ENCODE results near the gene PLXDC2.
"Not testable (repeated sequence)": the region's sequence is repeated elsewhere in the genome, so short reads cannot be mapped to it uniquely, and the experiment has no call there.

The PLXDC2 gene

DNA sequence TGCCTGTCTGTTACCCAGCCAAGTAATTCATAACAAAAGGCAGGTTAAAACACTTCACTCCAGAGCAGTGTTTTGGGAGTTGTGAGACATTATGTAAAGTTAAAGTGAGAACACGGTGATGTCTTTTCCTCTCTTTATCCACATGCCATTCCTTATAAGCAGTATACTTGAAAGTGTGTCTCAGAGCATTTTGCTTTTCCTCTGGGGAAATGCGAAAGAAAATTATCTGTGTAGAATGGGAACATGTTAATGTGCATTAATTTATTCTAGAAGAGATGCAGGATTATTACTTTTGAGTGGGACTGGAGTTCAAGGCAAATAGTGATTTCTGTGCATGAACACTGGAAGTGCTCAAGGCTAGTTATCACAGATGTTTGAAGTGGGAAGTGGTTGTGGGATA, 170.4 kb downstream of the PLXDC2 start:
- no peak for DNase-seq

GRCh38 chr10:19987931-19988330, 171.7 kb downstream of the PLXDC2 start:
- DNase-seq, result no peak

GRCh38 chr10:19993714-19994315, 177.6 kb downstream of the PLXDC2 start:
- DNase-seq, result no peak

DNA sequence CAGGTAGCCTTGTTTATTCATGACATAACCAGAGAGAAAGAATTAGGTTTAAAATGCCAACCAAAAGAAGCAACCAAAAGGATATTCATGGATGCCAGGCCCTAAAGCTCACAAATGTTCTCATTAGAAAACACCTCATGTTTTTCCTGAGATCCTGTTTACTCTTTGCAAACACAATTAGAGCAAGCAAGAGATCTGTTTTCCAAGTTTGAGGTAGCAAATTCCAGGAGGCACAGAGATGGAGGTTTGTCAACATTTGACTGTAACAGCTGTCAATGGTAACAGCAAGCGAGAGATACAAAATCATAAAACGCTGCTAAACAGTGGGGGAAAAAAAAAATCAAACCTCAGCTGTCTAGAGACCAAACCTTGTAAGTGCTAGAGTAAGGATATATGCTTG, 182.2 kb downstream of the PLXDC2 start:
- DNase-seq, result no peak

- DNase-seq, result no peak
These were observed 183.2 kb downstream of the PLXDC2 start for GRCh38 chr10:19999431-19999830.

DNA sequence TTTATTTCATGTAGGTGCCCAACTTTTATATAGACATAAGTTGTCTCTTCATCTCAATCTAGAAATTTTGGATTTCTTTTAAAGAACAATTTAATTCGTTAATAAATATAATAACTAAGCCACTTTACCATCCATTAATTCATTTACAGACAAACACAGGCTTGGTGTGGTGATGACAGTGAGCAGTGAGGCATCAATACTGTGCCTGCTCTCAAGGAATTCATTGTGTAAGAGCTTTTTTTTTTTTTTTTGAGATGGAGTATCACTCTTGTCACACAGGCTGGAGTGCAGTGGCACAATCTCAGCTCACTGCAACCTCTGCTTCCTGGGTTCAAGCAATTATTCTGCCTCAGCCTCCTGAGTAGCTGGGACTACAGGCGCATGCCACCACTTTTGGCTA, 185.8 kb downstream of the PLXDC2 start:
- DNase-seq, result not testable (repeated sequence)

DNA sequence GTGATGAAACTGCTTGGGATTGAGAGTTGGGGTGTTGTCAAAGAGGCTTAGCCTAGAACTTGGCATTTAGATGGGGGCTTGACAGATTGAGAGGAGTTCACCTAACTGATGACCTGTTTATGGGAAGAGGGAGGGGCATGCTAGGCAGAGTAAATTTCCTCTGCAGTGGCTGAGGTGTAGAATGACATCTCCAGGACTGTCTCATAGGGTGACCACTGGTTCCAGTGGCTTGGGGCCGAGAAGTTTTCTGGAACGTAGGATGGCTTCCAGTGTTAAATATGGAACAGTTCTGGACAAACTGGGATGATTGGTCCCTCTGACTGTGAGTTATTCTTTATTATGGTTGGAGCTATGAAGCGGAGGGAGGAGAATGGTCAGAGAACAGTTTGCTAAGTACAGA, 186.4 kb downstream of the PLXDC2 start:
- DNase-seq, result no peak

- no peak for DNase-seq
These were observed 187.9 kb downstream of the PLXDC2 start for GRCh38 chr10:20004087-20004523.

DNA sequence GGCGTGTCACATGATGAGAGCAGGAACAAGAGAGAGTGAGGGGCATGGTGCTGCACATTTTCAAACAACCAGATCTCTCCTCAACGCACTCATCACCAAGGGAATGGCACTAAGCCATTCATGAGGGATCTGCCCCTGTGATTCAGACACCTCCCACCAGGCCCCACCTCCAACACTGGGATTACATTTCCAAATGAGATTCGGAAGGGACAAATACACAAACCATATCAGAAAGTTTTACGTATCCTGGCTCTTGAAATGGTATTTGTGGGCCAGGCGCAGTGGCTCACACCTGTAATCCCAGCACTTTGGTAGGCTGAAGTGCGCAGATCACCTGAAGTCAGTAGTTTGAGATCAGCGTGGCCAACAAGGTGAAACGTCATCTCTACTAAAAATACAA, 189.4 kb downstream of the PLXDC2 start:
- DNase-seq, result no peak

DNA sequence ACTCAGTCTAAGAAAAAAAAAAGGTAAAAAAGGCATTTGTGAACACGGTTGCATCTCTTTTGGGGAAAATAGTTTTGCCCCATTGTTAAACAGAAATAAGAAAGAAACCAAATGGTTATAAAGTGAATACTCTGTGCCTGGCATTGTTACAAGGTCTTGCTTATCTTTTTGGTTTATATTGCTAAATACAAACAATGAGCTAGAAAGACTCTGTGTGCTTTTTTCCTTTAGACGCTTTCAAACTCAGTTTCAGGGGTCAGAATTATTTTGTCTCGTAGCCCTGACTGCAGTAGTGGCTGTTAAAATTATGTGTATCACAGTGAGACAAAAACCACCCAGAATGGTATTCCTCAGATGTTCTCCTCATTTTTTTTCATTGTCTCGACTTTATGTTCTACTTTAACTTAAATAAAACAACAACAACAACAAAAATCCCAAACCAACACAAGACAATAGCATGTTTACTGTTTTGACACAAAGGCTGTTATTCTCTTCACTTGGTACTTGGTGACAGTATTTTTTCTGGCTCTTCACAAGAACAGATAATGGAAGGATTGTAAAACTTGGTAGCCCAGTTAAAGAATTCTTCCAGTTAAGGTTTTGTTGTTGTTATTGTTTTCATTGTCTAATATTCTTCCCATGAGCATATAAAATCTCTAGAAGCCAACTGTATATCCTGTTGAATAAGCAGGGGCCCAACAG, 190.1 kb downstream of the PLXDC2 start:
- DNase-seq, result no peak

- DNase-seq, result no peak
These were observed 191.2 kb downstream of the PLXDC2 start for GRCh38 chr10:20007426-20007825.

DNA sequence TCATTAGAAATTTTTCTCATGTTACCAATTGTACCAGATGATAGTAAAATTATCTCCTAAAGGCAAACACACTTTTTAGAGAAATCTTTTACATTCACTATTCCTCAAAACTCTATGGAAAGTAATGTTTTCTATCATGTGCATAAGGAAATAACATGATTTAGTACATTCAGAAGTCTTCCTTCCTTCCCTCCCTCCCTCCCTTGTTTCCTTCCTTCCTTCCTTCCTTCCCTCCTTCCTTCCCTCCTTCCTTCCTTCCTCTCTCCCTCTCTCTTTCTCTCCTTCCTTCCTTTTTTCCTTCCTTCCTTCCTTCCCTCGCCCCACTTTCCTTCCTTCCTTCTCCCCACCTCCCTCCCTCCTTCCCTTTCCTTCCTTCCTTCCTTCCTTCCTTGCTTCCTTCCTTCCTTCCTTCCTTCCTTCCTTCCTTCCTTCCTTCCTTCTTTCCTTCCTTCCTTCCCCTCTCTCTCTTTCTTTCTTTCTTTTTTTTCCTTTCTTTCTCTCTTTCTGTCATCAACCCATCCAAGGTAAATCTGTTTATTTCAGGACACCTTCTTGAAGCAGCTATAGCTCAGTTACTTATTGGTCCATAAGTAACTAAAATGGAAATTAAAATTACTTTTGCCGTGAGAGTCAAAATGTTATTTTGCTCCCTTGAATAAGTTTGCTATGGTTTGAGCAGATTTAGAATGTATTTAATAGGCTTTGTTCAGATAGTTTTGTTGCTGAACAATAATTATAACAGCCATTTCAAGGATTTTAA, 197.9 kb downstream of the PLXDC2 start:
- DNase-seq, result no peak

GRCh38 chr10:20017961-20018360, 201.7 kb downstream of the PLXDC2 start:
- no peak for DNase-seq

- no peak for DNase-seq
These were observed 204.4 kb downstream of the PLXDC2 start for GRCh38 chr10:20020677-20021076.

DNA sequence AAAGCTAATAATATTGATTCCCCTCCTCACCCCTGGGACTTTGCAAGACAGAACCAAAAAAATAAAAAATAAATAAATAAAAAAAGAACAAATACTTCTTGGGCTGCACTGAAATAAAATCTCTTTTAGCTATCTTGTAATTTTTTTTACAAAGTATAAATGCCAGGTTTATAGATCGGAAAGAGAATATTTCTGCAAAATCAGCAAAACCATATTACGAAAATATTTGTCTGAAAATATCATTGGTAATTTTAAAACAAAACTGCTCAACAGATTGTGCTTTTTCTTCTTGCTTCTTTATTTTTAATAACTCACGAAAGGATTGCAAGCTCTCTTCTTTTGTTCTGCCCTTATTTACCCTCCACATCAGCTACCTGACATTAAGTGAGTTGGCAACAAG, 213.3 kb downstream of the PLXDC2 start:
- no peak for DNase-seq

DNA sequence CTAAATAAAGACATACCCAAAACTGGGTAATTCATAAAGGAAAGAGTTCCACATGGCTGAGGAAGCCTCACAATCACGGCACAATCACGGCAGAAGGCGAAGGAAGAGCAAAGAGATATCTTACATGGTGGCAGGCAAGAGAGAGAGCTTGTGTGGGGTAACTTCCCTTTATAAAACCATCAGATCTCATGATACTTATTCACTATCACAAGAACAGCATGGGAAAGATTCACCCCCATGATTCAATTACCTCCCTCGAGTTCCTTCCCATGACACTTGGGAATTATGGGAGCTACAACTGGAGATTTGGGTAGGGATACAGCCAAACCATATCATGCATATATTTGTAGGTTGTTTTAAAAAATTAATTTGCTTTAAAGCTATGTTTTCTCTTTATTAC, 217.2 kb downstream of the PLXDC2 start:
- no peak for DNase-seq

DNA sequence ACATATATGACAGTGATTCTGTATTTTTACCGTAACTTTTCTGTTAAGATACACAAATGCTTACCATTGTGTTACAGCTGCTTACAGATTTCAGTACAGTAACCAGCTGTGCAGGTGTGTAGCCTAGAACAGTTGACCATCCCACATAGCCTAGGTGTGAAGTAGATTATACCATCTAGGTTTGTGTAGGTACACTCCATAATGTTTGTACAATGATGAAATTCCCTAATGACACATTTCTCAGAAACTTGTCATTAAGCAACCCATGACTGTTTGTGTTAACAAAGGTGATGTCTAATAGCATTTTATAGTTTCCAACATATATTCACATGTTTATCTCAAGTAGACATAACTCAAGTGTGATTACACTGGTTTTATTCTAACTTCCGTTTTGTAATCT, 218.5 kb downstream of the PLXDC2 start:
- no peak for DNase-seq

DNA sequence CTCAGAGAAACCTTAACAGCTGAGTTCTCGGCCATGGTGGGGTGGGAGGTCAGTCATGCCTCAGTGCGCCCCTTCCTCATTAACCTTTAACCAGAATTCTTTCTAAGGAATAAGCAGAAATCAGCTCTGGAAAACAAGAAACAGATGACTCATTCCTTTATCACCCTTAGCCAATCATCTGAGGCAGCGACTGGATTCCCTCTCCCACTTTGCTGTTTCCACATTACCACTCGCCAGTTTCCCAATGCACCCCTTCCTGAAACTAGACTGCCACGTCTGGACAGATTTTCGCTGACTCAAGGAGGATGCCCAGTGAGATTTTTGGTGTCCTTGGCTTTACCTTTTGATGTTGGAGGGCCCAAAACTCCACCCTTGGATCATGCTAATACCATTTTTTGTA, 223.8 kb downstream of the PLXDC2 start:
- DNase-seq, result no peak

GRCh38 chr10:20041931-20042330, 225.7 kb downstream of the PLXDC2 start:
- no peak for DNase-seq

- not testable (repeated sequence) for DNase-seq
These were observed 228.9 kb downstream of the PLXDC2 start for GRCh38 chr10:20045100-20045499.

DNA sequence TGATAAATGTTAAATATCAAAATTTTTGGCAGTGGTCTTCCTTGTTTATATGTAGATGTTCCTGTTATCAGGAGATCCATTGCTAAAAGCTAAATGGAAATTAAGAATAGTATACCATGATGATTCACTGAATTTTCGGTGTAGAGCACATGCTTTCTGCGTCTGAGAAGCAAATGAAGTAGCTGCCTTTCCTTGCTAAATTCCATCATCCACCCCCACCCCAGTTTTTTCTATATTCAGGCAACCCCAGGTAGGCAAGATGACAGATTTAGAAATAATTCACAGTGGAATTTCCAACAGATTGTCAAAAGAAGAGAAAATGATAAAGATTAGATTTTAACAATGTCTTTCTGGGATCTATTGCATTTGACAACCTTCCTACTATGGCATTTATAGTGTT, 231.9 kb downstream of the PLXDC2 start:
- no peak for DNase-seq

DNA sequence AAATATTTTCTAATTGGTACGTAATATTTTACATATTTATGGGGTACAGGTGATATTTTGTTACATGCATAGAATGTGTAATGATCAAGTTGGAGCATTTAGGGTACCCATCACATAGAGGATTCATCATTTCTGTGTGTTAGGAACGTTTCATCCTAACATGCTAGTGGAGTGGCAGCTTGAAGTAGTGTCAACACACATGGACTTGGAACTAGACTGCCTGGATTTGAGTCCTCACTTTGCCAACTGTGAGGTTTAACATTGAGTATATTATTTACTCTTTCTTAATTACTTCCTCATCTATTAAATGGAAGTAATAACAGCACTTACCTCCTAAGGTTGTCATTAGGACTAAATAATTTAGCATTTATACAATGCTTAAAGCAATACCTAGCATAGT, 241.9 kb downstream of the PLXDC2 start:
- no peak for DNase-seq

- DNase-seq, result no peak
These were observed 243.0 kb downstream of the PLXDC2 start for GRCh38 chr10:20059084-20059835.

All from stimulated activated CD4-positive, alpha-beta T cell treated with anti-CD3 and anti-CD28 coated beads, Interleukin-4, amount 100 ng/mL, for 1 hour (primary cell).